Stimulated activated CD4-positive, alpha-beta T cell treated with anti-CD3 and anti-CD28 coated beads, Interleukin-4, amount 100 ng/mL, for 48 hours (primary cell): ENCODE results near the gene KLF3.
A peak's percentile ranks its signal among the peaks of the same experiment; 100 is the strongest.

Source experiments
- DNase-seq, 2 donors: peaks; one replicate each; pipeline ENCODE4 v3.0.0-alpha.2; 2020; ENCODE audit warnings: low read depth in 2 of 2

KLF3 gene

GRCh38 chr4:38673130-38673978, 9.4 kb downstream of the KLF3 start:
- no peak for DNase-seq

- DNase-seq = no peak
Measured at GRCh38 chr4:38674258-38675144, 10.5 kb downstream of the KLF3 start.

GRCh38 chr4:38675146-38676121, 11.4 kb downstream of the KLF3 start:
- DNase-seq = peak; percentile 71 to 75

DNA sequence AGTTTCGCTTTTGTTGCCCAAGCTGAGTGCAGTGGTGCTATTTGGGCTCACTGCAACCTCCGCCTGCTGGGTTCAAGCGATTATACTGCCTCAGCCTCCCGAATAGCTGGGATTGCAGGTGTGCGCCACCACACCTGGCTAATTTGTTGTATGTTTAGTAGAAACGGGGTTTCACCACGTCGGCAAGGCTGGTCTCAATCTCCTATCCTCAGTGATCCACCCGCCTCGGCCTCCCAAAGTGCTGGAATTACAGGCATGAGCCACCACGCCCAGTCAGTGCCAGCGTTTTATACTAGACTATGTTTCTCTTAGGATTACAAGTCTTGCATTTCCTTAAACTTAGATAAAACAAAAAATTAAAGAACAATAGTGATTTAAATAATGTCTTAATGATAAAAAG, 13.0 kb downstream of the KLF3 start:
- DNase-seq = no peak

- DNase-seq = no peak
Measured at GRCh38 chr4:38677441-38677840, 13.4 kb downstream of the KLF3 start.

- DNase-seq = no peak
Measured at GRCh38 chr4:38678078-38678477, 14.1 kb downstream of the KLF3 start.

- DNase-seq = no peak
Measured at GRCh38 chr4:38679921-38680320, 15.9 kb downstream of the KLF3 start.

DNA sequence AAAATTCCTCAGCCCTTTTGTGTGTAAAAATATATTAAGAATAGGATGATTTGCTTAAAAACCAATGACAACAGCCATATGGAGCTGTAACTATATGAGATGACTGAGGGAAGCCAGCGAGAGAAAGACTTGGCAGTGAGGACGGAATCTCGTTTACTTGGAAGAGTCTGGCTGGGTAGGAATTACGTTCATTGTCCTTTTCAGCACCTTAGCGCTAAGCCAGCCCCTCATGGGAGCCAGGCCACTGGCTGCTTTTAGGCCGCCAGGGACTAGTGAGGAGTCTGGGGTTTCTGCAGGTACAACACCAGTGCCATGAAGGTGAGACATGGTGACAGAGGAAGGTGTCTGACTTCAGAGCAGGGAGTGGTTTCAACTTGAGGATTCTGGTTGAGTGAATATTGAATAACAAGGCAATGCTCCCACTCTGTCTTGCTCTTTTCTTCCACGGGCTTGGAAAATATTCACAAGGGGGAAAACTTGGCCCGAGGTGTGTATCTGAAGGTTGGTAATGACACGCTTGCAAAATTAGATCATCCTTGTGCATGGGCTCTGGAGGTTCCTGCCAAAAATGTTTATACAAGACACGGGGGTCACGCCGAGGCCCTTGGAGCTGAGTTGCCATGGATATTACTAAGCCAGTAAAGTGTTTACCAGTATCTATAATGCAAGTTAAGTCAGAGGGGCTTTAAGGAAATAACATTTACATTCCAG, 17.4 kb downstream of the KLF3 start:
- DNase-seq = no peak

- no peak for DNase-seq
Measured at GRCh38 chr4:38682336-38682735, 18.3 kb downstream of the KLF3 start.

DNA sequence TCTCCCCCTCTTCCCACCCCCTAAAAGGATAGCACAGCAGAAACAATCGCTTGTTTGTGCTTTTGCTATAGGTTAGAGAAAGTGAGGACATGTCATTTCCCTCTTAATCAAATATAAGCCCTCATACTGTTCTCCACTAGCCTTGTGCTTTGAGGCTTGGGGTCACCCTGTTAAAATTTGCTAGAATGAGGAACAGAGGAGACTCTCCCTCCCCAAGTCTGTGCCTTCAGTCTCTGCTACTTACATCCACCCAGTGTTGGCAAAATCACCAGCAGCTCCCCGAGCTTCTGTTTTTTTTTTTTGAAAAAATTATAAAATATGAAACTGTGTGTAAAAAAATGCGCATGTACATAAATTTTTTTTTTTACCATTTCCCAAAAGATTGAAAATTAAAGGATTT, 19.3 kb downstream of the KLF3 start:
- DNase-seq = no peak

GRCh38 chr4:38684271-38684670, 20.3 kb downstream of the KLF3 start:
- no peak for DNase-seq

- no peak for DNase-seq
Measured at GRCh38 chr4:38684951-38685844, 21.2 kb downstream of the KLF3 start.

DNA sequence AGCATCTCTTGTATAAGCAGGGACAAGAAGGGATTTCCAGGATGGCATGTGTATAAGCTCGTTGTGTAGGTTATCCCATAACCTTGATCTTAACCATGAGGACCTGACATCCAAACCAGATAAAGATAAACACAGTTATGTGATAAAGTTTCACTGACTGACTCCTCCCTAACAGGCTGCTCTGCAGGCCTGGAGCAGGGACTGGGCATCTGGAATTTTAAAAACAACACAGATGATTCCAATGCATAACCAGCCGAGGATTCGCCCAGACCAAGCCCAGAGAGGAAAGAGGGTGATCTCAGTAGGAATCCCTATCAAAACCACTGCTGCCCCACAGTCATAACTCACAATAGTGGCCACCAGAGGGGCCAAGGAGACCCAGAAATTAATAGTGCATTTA, 22.7 kb downstream of the KLF3 start:
- no peak for DNase-seq

GRCh38 chr4:38687571-38688011, 23.6 kb downstream of the KLF3 start:
- DNase-seq = no peak

DNA sequence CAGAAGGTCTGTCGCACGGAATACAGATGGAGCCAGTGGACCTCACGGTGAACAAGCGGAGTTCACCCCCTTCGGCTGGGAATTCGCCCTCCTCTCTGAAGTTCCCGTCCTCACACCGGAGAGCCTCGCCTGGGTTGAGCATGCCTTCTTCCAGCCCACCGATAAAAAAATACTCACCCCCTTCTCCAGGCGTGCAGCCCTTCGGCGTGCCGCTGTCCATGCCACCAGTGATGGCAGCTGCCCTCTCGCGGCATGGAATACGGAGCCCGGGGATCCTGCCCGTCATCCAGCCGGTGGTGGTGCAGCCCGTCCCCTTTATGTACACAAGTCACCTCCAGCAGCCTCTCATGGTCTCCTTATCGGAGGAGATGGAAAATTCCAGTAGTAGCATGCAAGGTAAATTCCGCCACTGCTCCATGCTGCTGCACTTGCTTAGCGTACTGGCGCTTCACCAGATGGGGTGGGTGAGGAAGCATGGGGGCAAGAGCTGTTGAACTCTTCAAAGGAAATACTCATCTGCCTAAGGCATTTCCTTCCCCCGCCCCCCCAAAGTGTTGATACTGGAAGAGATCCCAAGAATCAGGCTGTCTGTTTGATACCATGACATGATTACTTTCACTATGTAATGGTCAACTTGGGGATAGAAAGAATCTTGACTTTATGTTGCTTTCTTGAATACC, 24.8 kb downstream of the KLF3 start:
- DNase-seq = no peak

- no peak for DNase-seq
Measured at GRCh38 chr4:38691251-38692008, 27.4 kb downstream of the KLF3 start.

DNA sequence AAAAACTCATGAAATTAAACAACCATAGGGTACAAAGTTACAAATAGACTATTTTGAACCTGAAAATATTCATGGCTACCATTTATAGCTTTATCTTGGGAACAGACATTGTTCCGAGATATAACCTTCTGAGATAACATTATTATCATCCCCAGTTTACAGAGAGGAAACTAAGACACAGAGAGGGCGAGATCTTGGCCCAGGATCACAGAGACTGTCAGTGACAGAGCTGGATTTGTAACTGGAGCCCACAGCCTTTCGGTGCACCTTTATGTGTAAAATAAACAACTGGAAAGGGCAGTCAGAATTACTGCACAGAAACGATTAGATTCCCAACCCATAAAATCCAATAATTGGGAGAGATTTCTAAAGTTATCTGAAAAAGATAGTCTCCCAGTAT, 28.4 kb downstream of the KLF3 start:
- no peak for DNase-seq

GRCh38 chr4:38693569-38693968, 29.6 kb downstream of the KLF3 start:
- DNase-seq = no peak

DNA sequence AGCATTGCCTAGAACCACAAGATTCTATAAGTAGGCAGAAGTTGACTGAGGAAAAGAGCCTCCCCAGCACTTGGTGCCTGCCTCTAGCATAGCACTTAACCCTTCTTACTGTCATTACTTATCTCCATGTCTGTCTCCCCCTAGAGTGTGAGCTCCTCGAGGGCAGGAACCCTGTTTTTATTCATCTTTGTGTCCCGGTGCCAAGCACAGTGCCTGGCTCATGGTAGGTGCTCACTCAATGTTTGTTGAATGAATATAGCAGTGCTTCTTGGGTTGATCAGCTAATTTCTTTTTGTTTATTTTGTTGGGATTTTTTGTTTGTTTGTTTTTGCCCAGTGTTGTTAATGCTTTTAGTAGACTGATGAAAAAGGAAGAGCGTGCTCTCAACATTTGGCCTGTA, 30.3 kb downstream of the KLF3 start:
- DNase-seq = no peak
